ENCODE results near the gene FSCN2.

FSCN2 gene

DNA sequence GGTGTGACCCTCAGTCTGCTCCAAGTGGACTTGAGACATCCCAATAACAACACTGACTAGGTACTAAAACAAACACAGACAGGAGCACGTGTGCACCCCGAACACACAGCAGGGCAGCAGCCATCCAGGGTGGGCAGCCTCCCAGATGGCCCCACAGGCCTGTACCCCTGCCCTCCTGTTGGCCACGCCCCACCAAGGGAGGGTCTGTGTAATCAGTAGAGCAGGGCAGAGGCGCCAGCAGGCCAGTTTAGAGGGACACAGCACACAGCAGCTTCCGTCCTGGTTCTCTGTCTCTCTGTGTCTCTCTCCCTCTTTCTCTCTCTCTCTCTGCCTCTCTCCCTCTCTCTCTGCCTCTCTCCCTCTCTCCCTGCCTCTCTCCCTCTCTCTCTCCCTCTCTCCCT lies 37.0 kb upstream of the FSCN2 start:
- DNase-seq: no peak

DNA sequence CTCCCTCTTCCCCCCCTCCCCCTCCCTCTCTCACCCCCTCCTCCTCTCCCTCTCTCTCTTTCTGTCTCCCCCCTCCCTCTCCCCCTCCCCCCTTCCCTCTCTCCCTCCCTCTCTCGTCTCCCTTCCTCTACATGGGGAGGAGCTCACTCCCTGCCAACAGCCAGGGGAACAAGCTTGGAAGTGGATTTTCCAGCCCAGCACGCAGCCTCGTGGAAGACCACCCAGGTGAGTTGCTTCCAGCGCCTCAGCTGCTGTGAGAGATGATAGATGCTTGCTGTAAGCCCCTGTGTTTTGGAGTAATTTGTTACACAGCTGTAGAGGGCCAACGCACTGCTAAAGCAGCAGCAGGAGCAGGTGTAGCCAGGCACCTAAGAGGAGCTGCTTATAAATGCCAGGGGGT lies 36.4 kb upstream of the FSCN2 start:
- no peak for DNase-seq

DNA sequence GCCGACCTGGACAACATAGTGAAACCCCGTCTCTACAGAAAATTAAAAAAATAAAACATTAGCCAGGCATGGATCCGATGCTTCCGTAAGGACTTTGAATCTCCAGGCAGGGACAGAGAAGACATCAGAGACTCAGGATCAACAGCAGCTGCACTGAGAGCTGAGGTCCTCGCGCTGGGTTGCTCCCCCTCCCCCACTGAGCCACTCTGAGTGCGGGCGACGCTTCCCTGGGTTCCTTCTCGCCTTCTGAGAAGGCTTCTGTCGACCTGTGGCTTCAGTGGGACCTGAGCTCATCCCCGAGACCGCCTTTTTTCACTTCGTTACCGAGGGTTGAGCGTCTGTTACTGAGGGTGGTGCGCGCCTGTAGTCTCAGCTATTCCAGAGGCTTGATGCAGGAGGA lies 36.0 kb upstream of the FSCN2 start:
- DNase-seq: no peak

DNA sequence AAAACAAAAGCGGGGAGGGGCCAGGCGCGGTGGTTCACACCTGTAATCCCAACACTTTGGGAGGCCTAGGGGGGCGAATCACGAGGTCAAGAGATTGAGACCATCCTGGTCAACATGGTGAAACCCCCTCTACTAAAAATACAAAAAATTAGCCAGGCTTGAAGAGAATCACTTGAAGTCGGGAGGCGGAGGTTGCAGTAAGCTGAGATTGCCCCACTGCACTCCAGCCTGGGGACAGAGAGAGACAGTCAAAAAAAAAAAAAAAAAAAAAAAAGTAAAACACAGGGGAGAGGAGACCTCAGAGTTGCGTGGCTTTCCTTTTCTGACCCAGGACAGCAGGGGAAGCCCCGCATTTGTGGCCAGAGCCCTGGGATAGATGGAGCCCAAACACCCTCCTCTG lies 35.5 kb upstream of the FSCN2 start:
- DNase-seq: no peak

DNA sequence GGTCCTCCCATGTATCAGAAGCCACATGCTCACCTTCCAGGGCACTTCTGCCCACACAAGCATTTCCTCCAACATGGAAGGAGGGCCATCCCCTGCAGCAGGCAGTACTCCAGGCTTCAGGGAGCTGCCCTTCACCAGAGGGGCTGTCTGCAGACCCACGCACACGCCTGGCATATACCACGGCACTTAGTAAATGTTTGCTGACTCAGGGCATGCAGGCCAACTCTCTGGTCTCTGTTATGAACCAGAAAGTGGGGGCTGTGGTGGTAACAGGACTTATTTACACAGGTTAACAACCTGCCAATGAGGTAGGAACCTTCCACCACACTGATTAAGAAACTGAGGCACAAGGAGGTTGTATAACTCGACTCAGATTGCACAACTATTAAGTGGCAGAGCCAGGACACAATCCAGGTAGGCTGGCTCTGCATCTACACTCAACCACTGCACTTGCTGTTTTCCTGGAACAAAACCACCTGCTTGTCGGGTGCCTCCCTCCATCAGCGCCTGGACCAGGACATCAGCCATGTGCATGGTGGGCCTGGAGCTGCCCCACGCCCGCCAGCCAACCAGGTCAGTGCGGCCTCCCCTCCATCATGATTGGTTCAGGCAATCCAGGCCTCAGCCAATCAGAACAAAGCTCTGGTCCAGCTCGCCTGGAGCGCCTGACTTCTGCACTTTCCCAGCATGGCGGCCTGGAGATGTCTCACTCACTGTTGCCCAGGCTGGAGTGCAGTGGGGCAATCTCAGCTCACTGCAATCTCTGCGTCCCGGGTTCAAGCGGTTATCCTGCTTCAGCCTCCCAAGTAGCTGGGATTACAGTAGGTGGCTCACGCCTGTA lies 34.8 kb upstream of the FSCN2 start:
- DNase-seq: no peak

DNA sequence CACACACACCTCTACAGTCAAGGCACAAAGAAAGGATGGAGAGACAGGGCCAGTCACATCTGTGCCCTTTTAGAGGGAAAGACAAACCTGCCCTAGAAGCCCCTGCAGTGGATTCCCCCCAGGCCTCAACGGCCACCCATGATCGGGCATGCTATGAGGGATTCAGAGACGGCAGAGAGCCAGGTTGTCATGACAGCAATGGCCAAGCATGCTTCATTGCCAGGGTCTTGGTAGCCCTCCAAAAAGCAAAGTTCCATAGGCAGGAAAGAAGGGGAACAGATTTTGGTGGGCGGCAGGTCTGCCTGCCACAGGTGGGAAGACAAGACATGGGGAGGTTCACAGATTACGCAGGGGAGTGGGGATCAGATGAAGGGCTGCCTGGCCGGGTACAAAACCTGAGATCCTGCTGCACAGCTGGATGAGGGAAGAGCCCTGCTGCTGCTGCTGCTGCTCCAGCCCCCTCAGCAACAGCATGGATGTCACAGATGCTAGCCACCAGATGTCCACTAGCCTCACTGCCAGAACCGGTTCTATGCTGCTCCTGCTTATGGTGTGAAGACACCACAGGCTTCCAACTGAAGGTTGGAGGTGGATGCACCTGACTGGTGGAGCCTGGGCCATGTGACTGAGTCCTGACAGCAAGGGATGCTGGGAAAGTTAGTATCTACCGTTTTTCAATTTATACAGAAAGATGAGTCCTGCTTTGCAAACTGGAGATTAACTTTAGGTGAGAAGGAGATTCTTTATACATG lies 33.4 kb upstream of the FSCN2 start:
- no peak for DNase-seq

DNA sequence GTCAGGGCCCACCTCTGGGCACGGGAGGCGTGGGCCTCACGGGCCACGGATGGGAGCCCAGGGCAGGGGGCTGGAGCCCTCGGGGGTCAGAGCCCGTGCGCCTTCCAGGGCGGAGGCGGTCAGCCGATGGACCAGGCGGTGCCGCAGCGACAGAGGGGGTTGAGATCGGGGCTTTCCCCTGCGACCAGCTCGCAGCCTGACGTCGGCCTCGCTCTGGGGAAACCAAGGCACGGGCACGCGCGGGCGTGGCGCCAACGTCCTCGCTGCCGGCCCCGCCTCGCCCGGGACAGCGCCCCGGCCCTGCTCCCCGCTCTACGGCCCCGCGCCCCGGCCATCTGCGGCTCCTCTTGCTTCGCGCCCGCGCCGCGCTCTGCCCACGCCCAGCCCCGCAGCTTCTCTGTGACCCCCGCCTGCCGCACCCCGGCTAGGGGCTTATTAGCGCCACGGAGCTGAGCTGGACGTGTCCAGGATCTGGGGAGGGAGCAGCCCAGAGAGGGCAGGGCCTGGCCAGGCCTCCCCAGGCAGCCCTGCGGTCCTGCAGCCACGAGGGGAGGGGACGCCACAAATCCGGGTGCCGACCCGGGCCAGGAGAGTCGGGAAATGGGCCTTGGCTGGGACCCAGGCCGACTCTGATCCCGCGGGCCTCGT lies 29.1 kb upstream of the FSCN2 start:
- DNase-seq: no peak

DNA sequence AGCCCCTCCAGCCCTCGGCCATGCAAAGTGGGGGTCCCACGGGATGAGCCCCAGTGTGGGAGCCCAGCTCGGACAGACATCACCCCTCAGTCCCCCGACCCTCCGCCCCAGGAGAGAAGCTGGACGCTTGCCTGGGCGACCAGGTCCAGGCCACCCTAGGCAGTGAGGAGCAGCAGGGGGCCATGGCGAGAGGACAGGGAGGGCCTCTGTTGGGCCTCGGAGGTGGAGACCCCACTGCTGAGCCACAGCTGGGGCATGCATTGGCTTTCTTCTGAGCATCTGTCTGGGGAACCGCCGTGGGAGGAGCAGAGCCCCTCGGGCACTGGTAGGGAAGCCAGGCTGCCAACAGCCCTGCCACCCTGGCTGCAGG lies 28.6 kb upstream of the FSCN2 start:
- DNase-seq: no peak

DNA sequence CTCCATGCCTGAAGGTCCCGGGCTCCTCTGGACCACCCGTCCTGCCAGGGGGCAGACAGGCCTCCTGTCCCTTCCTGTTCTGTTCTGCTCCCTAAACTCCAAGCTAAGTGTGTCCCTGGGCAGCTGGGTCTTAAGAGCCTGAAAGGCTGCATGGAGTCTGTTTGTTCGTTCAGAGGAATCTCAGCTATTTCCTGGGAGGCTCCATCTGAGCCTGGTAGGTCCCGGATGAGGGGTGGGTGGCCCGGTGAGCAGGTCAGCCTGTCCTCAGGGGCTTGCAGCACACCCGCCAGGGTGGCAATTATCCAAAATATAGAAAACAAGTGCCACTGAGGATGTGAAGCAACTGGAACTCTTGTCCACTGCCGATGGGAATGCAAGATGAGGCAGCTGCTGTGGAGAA lies 28.1 kb upstream of the FSCN2 start:
- DNase-seq: no peak

DNA sequence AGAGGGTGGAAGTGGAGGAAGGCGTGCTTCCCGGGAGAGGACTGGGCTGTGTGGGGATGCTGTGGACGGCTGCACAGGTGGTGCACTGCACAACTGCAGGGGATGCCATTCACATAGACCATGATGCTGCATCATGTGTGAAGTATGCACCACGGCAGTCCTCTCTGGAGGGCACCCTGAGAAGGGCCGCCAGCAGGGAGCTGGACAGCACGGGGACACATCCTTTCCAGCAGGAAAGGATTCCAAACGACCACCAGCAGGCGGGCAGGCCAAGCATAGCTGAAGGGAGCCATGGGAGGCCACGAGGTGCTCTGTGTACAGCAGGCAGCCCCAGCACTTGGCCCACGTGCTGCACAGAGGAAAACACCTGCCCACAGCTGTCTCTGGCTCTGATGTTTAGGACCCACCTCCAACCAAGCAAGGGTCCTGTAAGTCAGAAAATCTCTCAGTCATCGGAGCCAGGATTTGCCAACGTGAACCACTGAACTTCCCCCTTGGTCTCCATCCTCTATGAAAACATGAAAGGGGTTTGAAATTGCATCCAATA lies 25.6 kb upstream of the FSCN2 start:
- no peak for DNase-seq

DNA sequence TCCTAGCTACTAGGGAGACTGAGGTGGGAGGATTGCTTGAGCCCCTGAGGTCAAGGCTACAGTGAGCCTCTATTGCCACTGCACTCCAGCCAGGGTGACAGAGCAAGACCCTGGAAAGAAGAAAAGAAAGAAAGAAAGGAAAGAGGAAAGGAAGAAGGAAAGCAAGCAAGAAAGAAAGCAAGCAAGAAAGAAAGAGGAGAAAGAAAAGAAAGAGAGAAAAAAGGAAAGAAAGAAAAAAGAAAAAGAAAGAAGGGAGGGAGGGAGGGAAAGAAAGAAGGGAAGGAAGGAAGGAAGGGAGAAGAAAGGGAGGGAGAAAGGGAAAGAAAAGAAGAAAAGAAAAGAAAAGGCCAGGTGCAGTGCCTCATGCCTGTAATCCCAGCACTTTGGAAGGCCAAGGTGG lies 24.6 kb upstream of the FSCN2 start:
- no peak for DNase-seq

DNA sequence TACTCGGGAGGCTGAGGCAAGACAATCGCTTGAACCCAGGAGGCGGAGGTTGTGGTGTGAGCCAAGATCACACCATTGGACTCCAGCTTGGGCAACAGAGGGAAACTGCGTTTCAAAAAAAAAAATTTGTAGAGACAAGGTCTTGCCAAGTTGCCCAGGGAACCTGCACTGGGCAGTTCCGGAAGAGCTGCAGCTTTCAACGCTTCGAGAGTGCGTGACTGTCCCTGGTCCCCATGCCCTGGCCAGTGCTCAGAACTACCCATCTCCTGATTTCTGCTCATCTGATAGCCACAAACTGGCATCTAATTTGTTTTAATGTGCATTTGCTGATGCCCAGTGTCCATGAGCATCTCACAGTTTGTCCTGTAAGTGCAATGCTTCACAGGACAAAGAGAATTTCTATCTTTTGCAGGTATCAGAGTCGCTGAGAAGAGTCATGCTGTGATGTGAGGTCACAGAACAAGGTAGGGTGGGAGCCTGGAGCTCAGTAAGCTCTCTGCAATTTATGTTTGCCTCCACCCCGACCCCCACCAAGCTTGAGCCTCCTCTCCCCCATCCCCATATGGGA lies 19.5 kb upstream of the FSCN2 start:
- no peak for DNase-seq

DNA sequence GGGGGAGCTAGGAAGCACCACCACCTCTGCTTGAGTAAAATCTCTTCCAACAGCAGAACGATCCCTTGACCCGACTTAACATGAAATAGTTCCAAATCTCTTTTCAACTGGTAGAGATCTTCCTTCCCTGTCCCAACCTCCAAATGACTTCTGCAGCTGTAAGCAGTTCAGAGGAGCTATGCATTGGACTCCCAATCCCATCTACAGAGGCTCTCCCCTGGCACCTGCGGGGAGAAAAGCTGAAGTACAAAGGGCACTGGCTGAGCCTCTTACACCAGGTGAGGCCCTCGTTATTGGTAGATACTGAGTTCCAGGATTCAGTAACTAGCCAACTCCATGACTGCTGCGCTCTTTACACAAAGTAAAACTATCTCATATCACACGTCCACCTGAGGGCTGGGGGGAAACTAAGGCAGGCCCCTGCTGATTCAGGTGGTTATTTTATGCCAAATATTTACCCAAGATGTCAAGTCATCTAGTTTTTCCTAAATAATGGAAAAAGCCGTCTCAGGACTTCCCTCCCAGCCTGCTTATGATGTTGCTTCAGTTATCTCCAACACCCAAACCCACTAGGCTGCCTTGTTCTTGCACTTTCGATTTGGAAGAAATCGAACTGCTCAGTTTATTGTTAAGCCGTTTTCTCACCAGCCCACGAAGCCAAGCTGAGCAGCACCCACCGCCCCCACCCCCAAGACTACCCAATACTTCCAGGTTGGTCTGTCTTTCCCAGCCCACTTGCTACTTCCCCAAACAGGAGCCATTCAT lies 18.8 kb upstream of the FSCN2 start:
- DNase-seq: no peak

DNA sequence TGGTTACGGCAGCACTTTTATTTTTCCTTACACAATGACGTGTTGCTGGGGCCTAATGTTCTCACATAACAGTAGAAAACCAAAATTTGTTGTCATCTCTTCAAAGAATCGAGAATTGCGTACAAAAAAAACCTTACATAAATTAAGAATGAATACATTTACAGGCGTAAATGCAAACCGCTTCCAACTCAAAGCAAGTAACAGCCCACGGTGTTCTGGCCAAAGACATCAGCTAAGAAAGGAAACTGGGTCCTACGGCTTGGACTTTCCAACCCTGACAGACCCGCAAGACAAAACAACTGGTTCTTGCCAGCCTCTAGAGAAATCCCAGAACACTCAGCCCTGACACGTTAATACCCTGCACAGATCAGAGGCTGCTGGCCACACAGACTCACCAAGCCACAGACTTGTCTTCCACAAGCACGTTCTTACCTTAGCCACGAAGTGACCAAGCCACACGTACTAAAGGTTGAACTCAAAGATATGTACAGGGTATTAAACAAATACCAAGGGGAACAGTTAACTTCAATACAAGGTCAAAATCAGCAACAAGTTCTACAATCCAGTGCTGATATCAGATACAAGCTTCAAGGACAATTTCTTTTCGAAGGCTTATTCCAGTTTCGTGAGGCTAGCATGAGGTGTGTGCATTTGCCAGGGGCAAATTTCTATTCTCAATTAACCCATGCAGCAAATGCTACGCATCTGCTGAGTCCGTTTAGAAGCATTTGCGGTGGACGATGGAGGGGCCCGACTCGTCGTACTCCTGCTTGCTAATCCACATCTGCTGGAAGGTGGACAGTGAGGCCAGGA lies 18.0 kb upstream of the FSCN2 start:
- no peak for DNase-seq

DNA sequence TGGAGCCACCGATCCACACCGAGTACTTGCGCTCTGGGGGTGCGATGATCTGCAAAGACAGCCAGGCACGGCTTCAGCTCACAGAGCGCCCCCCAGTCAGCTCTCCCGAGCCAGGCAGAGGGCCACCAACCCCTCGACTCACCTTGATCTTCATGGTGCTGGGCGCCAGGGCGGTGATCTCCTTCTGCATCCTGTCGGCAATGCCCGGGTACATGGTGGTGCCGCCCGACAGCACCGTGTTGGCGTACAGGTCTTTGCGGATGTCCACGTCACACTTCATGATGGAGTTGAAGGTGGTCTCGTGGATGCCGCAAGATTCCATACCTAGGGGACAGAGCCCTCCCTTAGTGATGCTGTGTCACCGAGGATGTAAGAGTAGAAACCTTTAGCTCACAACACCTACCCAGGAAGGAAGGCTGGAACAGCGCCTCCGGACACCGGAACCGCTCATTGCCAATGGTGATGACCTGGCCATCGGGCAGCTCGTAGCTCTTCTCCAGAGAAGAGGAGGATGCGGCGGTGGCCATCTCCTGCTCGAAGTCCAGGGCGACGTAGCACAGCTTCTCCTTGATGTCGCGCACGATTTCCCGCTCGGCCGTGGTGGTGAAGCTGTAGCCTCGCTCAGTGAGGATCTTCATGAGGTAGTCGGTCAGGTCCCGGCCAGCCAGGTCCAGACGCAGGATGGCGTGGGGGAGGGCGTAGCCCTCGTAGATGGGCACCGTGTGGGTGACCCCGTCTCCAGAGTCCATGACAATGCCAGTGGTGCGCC lies 17.2 kb upstream of the FSCN2 start:
- peak; percentile 53 for DNase-seq

DNA sequence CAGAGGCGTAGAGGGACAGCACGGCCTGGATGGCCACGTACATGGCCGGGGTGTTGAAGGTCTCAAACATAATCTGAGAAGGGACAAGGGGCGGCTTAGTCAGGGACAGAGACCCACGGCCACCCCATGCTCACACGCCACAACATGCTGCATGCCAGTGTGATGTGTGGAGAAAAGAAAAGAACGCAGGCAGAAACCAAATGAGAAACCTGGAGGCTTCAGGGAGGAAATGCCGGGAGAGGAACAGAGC lies 16.7 kb upstream of the FSCN2 start:
- DNase-seq: no peak

DNA sequence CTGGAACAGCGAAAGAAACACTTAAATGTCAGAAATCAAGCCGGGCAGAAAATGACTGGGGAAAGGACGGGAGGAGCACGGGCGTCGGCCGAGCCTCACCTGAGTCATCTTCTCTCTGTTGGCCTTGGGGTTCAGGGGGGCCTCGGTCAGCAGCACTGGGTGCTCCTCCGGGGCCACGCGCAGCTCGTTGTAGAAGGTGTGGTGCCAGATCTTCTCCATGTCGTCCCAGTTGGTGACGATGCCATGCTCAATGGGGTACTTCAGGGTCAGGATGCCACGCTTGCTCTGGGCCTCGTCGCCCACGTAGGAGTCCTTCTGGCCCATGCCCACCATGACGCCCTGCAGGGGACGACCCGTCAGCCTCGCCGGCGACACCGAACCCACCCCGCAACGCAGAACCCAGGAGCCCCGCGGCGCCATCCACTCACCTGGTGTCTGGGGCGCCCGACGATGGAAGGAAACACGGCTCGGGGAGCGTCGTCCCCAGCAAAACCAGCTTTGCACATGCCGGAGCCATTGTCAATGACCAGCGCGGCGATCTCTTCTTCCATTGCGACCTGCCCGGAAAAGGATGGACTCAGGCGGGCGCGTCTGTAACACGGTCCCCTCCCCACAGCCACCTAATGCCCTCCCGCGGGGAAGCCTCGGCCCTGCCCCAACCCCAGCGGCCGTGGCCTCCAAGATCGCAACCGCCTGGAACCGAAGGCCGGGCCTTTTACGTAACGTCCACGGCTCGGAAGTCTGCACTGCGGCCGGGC lies 16.2 kb upstream of the FSCN2 start:
- DNase-seq: no peak

DNA sequence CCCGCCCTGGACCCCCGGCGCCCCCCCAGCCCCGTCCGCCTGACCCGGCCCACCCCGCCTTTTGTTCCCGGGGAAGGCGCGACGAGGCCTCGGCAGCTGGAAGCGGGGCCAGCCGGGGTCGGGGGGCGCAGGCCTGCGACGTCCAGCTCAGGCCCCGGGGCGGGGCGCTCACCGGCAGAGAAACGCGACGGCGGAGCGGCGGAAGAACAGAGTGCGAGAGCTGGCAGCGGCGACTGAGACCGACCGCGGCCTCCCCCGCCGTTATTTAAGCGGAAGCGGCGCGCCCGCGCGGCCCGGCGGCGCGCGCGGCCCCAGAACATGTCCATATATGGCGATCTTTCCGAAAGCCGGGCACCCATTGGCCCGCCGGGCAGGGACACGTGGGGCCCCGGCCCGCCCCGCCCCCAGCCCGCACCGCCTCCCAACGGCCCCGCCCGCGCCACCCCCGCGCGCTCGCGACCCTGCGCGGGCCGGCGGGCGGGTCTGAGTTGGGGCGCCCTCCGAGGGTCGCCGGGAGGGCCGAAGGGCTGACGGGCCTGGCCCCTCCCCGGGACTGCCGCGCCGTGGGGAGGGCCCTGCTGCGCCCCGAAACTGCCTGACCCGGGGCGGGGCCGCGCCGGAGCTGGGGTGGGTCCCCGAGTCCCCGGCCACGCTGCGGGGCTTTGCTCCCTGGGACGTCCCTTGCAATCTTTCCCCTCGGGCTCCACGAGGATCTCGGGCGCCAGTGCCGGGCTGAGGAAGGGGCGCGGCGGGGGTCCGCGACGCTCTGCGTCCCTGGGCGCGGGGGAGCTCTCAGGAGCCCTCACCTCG lies 15.4 kb upstream of the FSCN2 start, which contains the start of gene ACTG1:
Gene ACTG1, minus strand, starts transcription at position 238 of the 810 bp plus-strand sequence. CDS start 445 bp downstream, outside the sequence.
- DNase-seq: peak; percentile 91

DNA sequence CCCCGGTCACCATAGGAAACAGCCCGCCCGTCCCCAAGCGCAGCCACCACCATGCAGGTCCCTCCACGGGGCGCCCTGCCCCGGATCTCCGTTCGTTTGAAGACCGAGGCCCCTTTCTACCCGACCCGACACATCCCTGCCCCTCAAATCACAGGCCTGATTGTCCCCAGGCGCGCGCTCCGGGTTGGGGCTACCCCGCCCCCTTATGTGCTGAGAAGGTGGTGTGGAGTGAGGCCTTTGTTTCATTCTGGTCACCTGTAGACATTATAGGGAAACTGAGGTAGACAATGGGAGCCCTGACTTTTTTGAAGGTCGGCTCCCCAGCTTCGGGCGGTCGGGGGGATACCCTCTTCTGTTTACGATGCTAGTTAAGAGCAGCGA lies 14.8 kb upstream of the FSCN2 start:
- DNase-seq: peak; percentile 67
